Spinal cord (tissue), 10 donors: ENCODE data around the gene KCNH1. TPM values are rescaled to one million over a fixed set of nuclear protein-coding genes. Genes with fewer than 3 reads are reported as not detected.
"Not testable (repeated sequence)": the region's sequence is repeated elsewhere in the genome, so short reads cannot be mapped to it uniquely, and the experiment has no call there.

Experiments used
- DNase-seq, 6 donors: peaks; one replicate each; pipeline versions ENCODE4 v3.0.0 to v3.0.0-alpha.2; 2013 to 2015; ENCODE audit warnings: low spot score in 6 of 6, low read depth in 4 of 6
- H3K27ac ChIP-seq: one replicate; pipeline ENCODE4 v1.5.1; 2013; ENCODE audit warnings: low read depth, low read length, control low read depth
- H3K27me3 ChIP-seq: one replicate; pipeline ENCODE4 v1.6.1; 2013; ENCODE audit warnings: low read length; ENCODE audit not compliant: control insufficient read depth, insufficient read depth
- H3K36me3 ChIP-seq: one replicate; pipeline ENCODE4 v1.6.1; 2013; ENCODE audit warnings: low read length; ENCODE audit not compliant: control insufficient read depth, insufficient read depth
- H3K4me1 ChIP-seq: one replicate; pipeline ENCODE4 v1.6.1; 2013; ENCODE audit warnings: low read length; ENCODE audit not compliant: control insufficient read depth, insufficient read depth
- H3K4me3 ChIP-seq: one replicate; pipeline ENCODE4 v1.5.1; 2013; ENCODE audit warnings: low read depth, low read length, control low read depth
- H3K9me3 ChIP-seq: one replicate; pipeline ENCODE4 v1.6.1; 2013; ENCODE audit warnings: low read length; ENCODE audit not compliant: control insufficient read depth, insufficient read depth
- WGBS: methylation state at CpG from one replicate; pipeline ENCODE4 v1.1.5; 2013; ENCODE audit warnings: missing lambda C conversion rate; ENCODE audit not compliant: insufficient coverage; 5-methylcytosine and 5-hydroxymethylcytosine counted together
- polyA plus RNA-seq, 2 donors: library from polyadenylated mRNA; unstranded; fragments of 120-200 nt; gene quantifications; one replicate each; pipeline ENCODE4 v1.2.1, GENCODE V29; 2013; ENCODE audit not compliant: insufficient read length in 2 of 2
- total RNA-seq, 2 donors: library from RNA; depleted of rRNA in 1 of 2; stranded (reverse); fragments of 120-200 nt in 1 of 2; fragments of >200 nt in 1 of 2; gene quantifications; one replicate each; pipeline versions ENCODE4 v1.2.3 to v1.2.4, GENCODE V29; 2013 to 2014
- donor health status: healthy.

Gene KCNH1
- total and polyA plus RNA-seq, 4 donors = 2.6 to 8.6 (median 3.8) TPM

DNA sequence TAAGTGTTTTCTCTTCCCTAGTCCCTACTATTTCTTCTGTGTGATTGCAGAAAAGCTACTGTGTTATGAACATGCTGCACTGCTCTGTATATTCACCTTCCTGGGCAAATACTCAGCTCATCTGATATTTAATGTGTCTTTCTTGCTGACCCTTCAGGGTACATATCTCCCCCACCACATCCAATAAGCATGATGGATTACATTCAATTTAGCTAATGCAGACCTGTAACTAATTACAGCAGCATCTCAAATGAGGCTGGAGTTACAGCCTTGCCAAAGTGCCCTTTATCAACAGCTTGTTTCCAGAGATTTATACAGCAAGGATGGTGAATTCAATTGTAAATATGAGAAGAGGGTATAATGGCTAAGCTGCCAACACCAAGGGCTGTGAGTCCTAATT, 144.0 kb downstream of the KCNH1 start:
- no peaks in the 10 kb centered on the region for H3K4me1 ChIP-seq
- H3K36me3 ChIP-seq = no peaks in the 10 kb centered on the region
- no peak overlapping the region for H3K4me3 ChIP-seq
- H3K27me3 ChIP-seq = no peaks in the 10 kb centered on the region
- no peaks in the 10 kb centered on the region for H3K9me3 ChIP-seq
- no peak overlapping the region for H3K27ac ChIP-seq
- peak in 1 of 6 donors; percentile 79 for DNase-seq

DNA sequence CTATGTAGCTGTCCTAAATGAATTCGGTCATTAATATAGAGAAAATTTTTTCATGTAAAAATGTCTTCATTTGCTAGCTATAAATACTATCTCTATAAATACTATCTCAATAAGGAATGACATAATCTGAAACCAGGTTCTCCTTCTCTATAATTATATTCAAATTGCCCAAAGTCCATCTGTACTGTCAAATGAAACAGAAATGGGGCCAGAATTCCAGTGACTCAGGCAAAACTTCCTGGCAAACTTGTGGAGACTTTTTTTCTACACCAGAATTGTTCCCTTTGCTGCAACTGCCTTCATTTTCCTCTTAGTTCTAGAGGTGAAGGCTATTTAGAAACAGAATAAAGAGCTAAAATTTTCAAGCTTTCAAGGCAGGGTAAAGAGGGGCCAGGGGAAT, 152.5 kb downstream of the KCNH1 start:
- Histone ChIP-seq H3K4me1 (no peaks in the 10 kb centered on the region), H3K27ac (no peak overlapping the region), H3K4me3 (no peak overlapping the region), H3K27me3 (no peaks in the 10 kb centered on the region), H3K9me3 (no peaks in the 10 kb centered on the region), H3K36me3 (no peaks in the 10 kb centered on the region)
- no CpG with 5 or more reads among the region's 1 CpG for WGBS
- DNase-seq = peak in 1 of 6 donors; percentile 37

GRCh38 chr1:210980082-210980481, 153.9 kb downstream of the KCNH1 start:
- H3K36me3 ChIP-seq = no peaks in the 10 kb centered on the region
- H3K4me1 ChIP-seq = no peaks in the 10 kb centered on the region
- no peak overlapping the region for H3K4me3 ChIP-seq
- H3K27ac ChIP-seq = no peak overlapping the region
- DNase-seq = no peak
- H3K27me3 ChIP-seq = no peaks in the 10 kb centered on the region
- no peaks in the 10 kb centered on the region for H3K9me3 ChIP-seq

DNA sequence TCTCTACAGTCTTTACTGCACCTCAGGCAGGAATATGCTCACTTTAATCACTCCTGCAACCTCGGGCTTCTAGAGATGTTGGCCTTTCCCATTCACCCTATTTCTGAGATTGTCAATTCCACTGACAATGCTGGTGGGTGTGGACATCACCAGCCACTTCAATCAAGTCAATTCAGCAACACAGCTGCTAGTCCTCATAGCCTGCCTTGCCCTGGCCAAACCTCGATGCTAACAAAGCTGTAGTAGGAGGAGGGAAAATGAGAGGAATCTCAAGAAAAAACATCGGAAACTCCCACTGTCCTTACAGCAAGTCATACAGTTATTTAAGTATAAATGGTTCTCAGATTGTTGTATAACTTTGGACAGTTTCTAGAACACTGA, 155.0 kb downstream of the KCNH1 start:
- Histone ChIP-seq H3K4me1 (no peaks in the 10 kb centered on the region), H3K27ac (no peak overlapping the region), H3K4me3 (no peak overlapping the region), H3K36me3 (no peaks in the 10 kb centered on the region), H3K27me3 (no peaks in the 10 kb centered on the region), H3K9me3 (no peaks in the 10 kb centered on the region)
- WGBS = 33% methylated on average over 1 of the region's 3 CpGs
- DNase-seq = no peak

DNA sequence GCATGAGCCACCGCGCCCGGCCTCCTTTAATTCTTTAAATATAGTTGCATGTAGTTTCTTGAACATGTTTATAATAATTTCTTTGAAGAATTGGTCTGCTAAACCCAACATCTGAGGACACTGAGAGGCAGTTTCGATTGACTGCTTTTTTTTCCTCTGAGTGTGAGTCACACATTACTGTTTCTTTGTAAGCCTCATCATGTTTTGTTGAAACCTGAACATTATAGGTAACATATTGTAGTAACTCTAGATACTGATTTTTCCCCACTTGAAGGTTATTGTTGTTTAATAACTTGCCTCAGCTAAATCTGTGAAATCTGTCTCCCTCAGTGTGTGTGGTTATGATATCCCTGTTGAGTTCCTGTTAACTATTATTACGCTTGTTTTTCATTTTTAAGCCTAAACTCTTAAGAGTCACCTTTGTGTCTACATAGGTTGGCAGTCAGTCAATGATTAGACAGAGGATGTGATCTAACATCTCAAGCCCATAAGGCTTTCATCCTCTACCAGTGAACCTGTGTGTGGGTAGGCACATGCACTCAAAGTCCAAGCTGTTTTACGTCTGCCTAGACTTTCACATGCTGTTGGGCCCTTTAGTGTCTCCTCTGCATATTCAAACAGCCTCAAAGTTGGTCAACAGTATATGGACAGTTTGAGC, 155.5 kb downstream of the KCNH1 start:
- no peak for DNase-seq
- Histone ChIP-seq H3K9me3 (no peaks in the 10 kb centered on the region), H3K36me3 (no peaks in the 10 kb centered on the region), H3K4me1 (no peaks in the 10 kb centered on the region), H3K27ac (no peak overlapping the region), H3K4me3 (no peak overlapping the region), H3K27me3 (no peaks in the 10 kb centered on the region)
- WGBS = 80% methylated on average over 1 of the region's 6 CpGs

- DNase-seq = peak in 2 of 6 donors; percentile 65 to 66
- H3K27ac ChIP-seq = no peak overlapping the region
- H3K9me3 ChIP-seq = no peaks in the 10 kb centered on the region
- no peaks in the 10 kb centered on the region for H3K4me1 ChIP-seq
- 32% methylated on average over 5 of the region's 7 CpGs for WGBS
- no peak overlapping the region for H3K4me3 ChIP-seq
- H3K27me3 ChIP-seq = no peaks in the 10 kb centered on the region
- no peaks in the 10 kb centered on the region for H3K36me3 ChIP-seq
Measured at GRCh38 chr1:210951279-210951678, 182.7 kb downstream of the KCNH1 start.

DNA sequence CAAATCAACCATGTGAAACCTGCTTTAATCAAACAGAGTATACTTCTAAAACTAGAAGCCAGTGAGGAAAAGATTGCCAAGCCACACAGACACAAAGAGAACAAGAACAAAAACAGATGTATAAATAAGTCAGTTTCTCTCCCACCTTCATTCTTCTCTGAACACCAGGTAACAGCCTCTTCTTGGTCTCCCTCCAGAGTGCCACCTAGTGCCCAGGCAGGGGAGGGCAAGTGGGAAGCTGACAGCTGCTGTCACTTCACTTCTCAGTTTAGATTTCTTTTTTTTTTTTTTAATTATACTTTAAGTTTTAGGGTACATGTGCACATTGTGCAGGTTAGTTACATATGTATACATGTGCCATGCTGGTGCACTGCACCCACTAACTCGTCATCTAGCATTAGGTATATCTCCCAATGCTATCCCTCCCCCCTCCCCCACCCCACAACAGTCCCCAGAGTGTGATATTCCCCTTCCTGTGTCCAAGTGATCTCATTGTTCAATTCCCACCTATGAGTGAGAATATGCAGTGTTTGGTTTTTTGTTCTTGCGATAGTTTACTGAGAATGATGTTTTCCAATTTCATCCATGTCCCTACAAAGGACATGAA, 183.9 kb downstream of the KCNH1 start:
- not testable (repeated sequence) for H3K36me3 ChIP-seq, H3K4me3 ChIP-seq, H3K27ac ChIP-seq, H3K27me3 ChIP-seq, H3K9me3 ChIP-seq, DNase-seq, H3K4me1 ChIP-seq
- no CpG with 5 or more reads among the region's 2 CpGs for WGBS

DNA sequence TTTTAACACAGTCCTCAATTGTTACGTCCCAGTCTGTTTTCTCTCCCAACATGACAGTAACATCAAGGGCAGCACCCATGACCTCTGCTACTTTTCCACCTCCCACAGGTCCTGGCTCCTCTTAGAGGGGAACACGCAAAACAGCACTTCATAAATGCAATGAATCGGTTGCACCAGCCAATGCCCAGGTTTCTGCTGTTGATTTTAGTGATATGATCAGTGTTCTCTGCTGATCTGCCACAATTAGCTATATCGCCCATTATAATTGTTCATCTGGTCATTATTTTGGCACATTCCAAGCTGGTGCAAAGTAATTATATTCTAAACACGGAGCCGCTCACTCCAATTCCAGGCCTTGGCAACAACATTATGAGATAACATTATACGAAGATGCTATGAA, 184.5 kb downstream of the KCNH1 start:
- peak in 1 of 6 donors; percentile 22 for DNase-seq
- Histone ChIP-seq H3K4me3 (no peak overlapping the region), H3K9me3 (no peaks in the 10 kb centered on the region), H3K27ac (no peak overlapping the region), H3K27me3 (no peaks in the 10 kb centered on the region), H3K4me1 (no peaks in the 10 kb centered on the region), H3K36me3 (no peaks in the 10 kb centered on the region)
- 63% methylated on average over 1 of the region's 7 CpGs for WGBS

GRCh38 chr1:210949039-210949438, 184.9 kb downstream of the KCNH1 start:
- Histone ChIP-seq H3K27ac (no peak overlapping the region), H3K36me3 (no peaks in the 10 kb centered on the region)
- WGBS = 91% methylated on average over 2 of the region's 2 CpGs

DNA sequence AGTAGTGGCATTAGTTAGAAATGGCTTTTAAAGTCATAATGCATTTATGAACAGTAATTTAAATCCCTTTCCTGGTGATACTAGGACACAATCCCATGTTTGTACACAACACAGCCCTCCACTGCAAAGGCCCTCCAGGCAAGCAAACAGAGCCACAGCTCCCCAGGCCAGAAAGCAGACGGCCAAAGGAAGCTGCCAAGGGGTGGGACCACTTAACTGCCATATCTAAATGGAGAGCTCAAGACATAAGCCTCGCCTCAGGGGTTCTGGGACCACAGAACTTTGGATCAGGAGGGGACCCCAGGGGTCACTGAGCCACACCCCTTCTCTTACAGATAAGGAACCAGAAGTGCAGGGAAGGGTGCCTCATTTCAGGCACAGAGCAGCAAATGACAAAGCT, 189.7 kb downstream of the KCNH1 start:
- Histone ChIP-seq H3K27ac (no peak overlapping the region), H3K4me3 (no peak overlapping the region), H3K4me1 (no peaks in the 10 kb centered on the region), H3K9me3 (no peaks in the 10 kb centered on the region), H3K36me3 (no peaks in the 10 kb centered on the region), H3K27me3 (no peaks in the 10 kb centered on the region)
- DNase-seq = no peak
- WGBS = 44% methylated on average over 2 of the region's 2 CpGs

More at GRCh38 chr1:210949039-210949438, 184.9 kb downstream of the KCNH1 start:
- Histone ChIP-seq H3K4me1 (no peaks in the 10 kb centered on the region), H3K27me3 (no peaks in the 10 kb centered on the region), H3K4me3 (no peak overlapping the region), H3K9me3 (no peaks in the 10 kb centered on the region)
- DNase-seq = no peak
